Keratinocyte (primary cell): Measurements from ENCODE around the gene SLC25A13. TPM values are rescaled to one million over a fixed set of nuclear protein-coding genes. Genes with fewer than 3 reads are reported as not detected.

Experiments used
- DNase-seq: peaks from one replicate; pipeline ENCODE4 v3.0.0-alpha.2; 2011; ENCODE audit warnings: low read depth, missing footprints, low spot score
- FAIRE-seq: peaks from 2 replicates; lab custom pipeline; 2011; peaks lifted over from hg19 to GRCh38; lab: Jason Lieb, UNC
- H2AFZ ChIP-seq: 2 replicates; pipeline ENCODE4 v1.6.0; 2012; ENCODE audit warnings: low read length, control low read depth, inconsistent platforms; ENCODE audit not compliant: control insufficient read depth
- H3K27ac ChIP-seq: 2 replicates; pipeline ENCODE4 v1.5.1; 2011; ENCODE audit warnings: low read length; ENCODE audit not compliant: control insufficient read depth, insufficient read depth
- H3K27me3 ChIP-seq: 3 replicates; pipeline ENCODE4 v1.6.0; 2011; ENCODE audit warnings: low read length; ENCODE audit not compliant: control insufficient read depth, insufficient read depth; ENCODE audit errors: extremely low read depth
- H3K36me3 ChIP-seq, 2 experiments: 2 replicates in 1 of 2; 3 replicates in 1 of 2; pipeline ENCODE4 v1.5.1; 2011; ENCODE audit warnings: low read length in 2 of 2, mild to moderate bottlenecking in 1 of 2; ENCODE audit not compliant: control insufficient read depth in 2 of 2, insufficient read depth in 2 of 2; ENCODE audit errors: extremely low read depth in 1 of 2
- H3K4me1 ChIP-seq: 3 replicates; pipeline ENCODE4 v1.5.1; 2011; ENCODE audit warnings: low read length; ENCODE audit not compliant: control insufficient read depth, insufficient read depth; ENCODE audit errors: extremely low read depth
- H3K4me2 ChIP-seq: 3 replicates; pipeline ENCODE4 v1.6.0; 2011; ENCODE audit warnings: low read depth, low read length; ENCODE audit not compliant: control insufficient read depth, insufficient read depth; ENCODE audit errors: extremely low read depth
- H3K4me3 ChIP-seq, 3 experiments: fragments of 200-600 bp in 1 of 3; sonication (generic) in 1 of 3; 2 replicates in 2 of 3; 3 replicates in 1 of 3; pipeline ENCODE4 v1.5.1; 2011 to 2016; ENCODE audit warnings: low read length in 3 of 3, mild to moderate bottlenecking in 3 of 3, control low read depth in 2 of 3, inconsistent platforms in 1 of 3, low read depth in 1 of 3, mixed read lengths in 1 of 3, mixed run types in 1 of 3, moderate library complexity in 1 of 3; ENCODE audit not compliant: control insufficient read depth in 2 of 3, insufficient read depth in 2 of 3; ENCODE audit errors: extremely low read depth in 1 of 3
- H3K79me2 ChIP-seq: 2 replicates; pipeline ENCODE4 v1.6.0; 2012; ENCODE audit warnings: low read length; ENCODE audit not compliant: control insufficient read depth, insufficient read depth
- H3K9ac ChIP-seq: 3 replicates; pipeline ENCODE4 v1.6.0; 2011; ENCODE audit warnings: low read length; ENCODE audit not compliant: control insufficient read depth, insufficient read depth; ENCODE audit errors: extremely low read depth
- H3K9me1 ChIP-seq: 3 replicates; pipeline ENCODE4 v1.6.0; 2011; ENCODE audit warnings: low read length; ENCODE audit not compliant: control insufficient read depth, insufficient read depth; ENCODE audit errors: extremely low read depth
- H3K9me3 ChIP-seq: 2 replicates; pipeline ENCODE4 v1.5.1; 2012; ENCODE audit warnings: low read depth, low read length; ENCODE audit not compliant: control insufficient read depth
- H4K20me1 ChIP-seq: 3 replicates; pipeline ENCODE4 v1.6.0; 2011; ENCODE audit warnings: low read length; ENCODE audit not compliant: control insufficient read depth, insufficient read depth; ENCODE audit errors: extremely low read depth
- CTCF ChIP-seq, 3 experiments: IDR thresholded peaks in 1 of 3; conservative IDR thresholded peaks in 1 of 3; optimal IDR thresholded peaks in 1 of 3; 2 replicates in 2 of 3; 3 replicates in 1 of 3; pipeline versions ENCODE3 to v1.5.1; 2011; ENCODE audit warnings: low read length in 3 of 3, mild to moderate bottlenecking in 3 of 3, moderate library complexity in 2 of 3, control low read depth in 1 of 3, inconsistent platforms in 1 of 3; ENCODE audit not compliant: insufficient read depth in 2 of 3; ENCODE audit errors: extremely low read depth in 1 of 3
- EZH2 ChIP-seq: IDR thresholded peaks from one replicate; pipeline ENCODE4 v1.6.1; 2012; ENCODE audit warnings: inconsistent platforms, mild to moderate bottlenecking, low read length, moderate library complexity
- dilution Hi-C: fragments of 300-500 bp; cut with MboI; formaldehyde crosslinking; loops from one replicate; pipeline ENCODE4 v1.7.0; 2020; ENCODE audit warnings: low sequenced_read_pairs; ENCODE audit not compliant: extremely low pct_ligation_motif_present
- polyA plus RNA-seq, 5 experiments: library from polyadenylated mRNA; depleted of rRNA in 3 of 5; stranded (reverse) in 3 of 5; stranded (forward) in 1 of 5; unstranded in 1 of 5; fragments of >200 nt; gene quantifications; 1 replicate in 1 of 5; 2 replicates in 3 of 5; 3 replicates in 1 of 5; pipeline versions ENCODE4 v1.2.1 to v1.2.3, GENCODE V29; 2011 to 2012; ENCODE audit warnings: missing spikeins in 2 of 5, low read depth in 1 of 5, low replicate concordance in 1 of 5

SLC25A13 gene
- polyA plus RNA-seq, 1 donor (not counting 4 experiments of a cell fraction or from before 2014, with no cell fraction given), result 29.4 TPM

DNA sequence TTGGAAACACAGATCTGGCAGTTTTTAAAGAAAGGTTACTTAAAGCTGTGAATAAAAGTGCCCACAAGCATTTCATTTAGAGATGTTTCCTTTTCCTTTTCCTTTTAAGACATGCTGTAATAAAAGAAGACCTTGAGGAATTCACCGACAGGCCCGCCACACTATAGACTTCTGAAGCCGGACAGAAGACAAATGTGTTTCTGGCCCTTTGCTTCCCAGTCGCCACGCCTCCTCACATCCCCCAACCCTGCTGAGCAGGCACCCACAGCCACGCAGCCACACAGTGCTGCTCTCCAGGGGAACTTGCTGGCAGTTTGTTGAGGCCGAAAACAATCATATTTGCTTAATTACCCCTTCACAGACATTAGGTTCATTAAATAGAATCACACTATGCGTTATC, 83.4 kb downstream of the SLC25A13 start:
- H3K27me3 ChIP-seq, result no peaks in the 10 kb centered on the region
- H3K9me1 ChIP-seq, result no peaks in the 10 kb centered on the region
- H3K4me3 ChIP-seq, result no peak overlapping the region
- dilution Hi-C loops, result no loop called here
- no peak overlapping the region for H2AFZ ChIP-seq
- H3K4me2 ChIP-seq, result no peak overlapping the region
- H4K20me1 ChIP-seq, result no peaks in the 10 kb centered on the region
- no peaks in the 10 kb centered on the region for H3K9me3 ChIP-seq
- peaks cover 12% of the 10 kb centered on the region for H3K4me1 ChIP-seq
- peaks cover 2 to 5% of the 10 kb centered on the region in 2 experiments for H3K36me3 ChIP-seq
- TF ChIP-seq EZH2 (no peak), CTCF (optimal IDR thresholded peaks at IDR 0.05 in 1 of 3, IDR thresholded peaks at IDR 0.05 in 1 of 3, conservative IDR thresholded peaks at IDR 0.05 in 1 of 3; ENCODE audit: extremely low read depth in 1 of 3, insufficient read depth in 2 of 3, low read length in 3 of 3) (no peak)
- FAIRE-seq (no peak), DNase-seq (no peak)
- no peak overlapping the region for H3K9ac ChIP-seq
- no peak overlapping the region for H3K27ac ChIP-seq
- peaks cover 7% of the 10 kb centered on the region for H3K79me2 ChIP-seq

DNA sequence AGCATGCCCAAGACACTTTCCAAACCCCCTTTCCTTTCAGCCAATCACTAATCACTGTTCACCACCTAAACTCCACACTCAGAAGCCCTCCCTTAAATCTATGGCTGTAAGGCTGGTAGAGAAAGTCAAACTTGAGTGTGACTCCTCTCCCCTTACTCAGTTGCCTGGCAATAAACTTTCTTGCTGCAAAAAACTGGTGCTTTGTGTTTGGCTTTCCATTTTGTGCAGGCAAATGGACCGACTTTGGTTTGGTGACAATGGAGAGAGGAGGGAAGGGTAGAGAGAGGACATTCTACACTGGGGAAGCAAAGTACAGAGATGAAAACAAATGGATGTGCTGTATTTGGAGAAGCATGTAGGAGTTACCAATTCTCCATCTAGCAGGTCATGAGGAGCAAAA, 84.9 kb downstream of the SLC25A13 start:
- H3K36me3 ChIP-seq, result peaks cover 2 to 8% of the 10 kb centered on the region in 2 experiments
- H3K4me3 ChIP-seq, result no peak overlapping the region
- H4K20me1 ChIP-seq, result no peaks in the 10 kb centered on the region
- H3K9me3 ChIP-seq, result no peaks in the 10 kb centered on the region
- H3K27me3 ChIP-seq, result no peaks in the 10 kb centered on the region
- peaks cover 9% of the 10 kb centered on the region for H3K79me2 ChIP-seq
- no peak overlapping the region for H3K4me2 ChIP-seq
- H3K9me1 ChIP-seq, result no peaks in the 10 kb centered on the region
- H3K27ac ChIP-seq, result no peak overlapping the region
- H2AFZ ChIP-seq, result no peak overlapping the region
- no peak for TF ChIP-seq CTCF (optimal IDR thresholded peaks at IDR 0.05 in 1 of 3, IDR thresholded peaks at IDR 0.05 in 1 of 3, conservative IDR thresholded peaks at IDR 0.05 in 1 of 3; ENCODE audit: extremely low read depth in 1 of 3, insufficient read depth in 2 of 3, low read length in 3 of 3)
- no peak for TF ChIP-seq EZH2
- no peak overlapping the region for H3K9ac ChIP-seq
- dilution Hi-C loops, result no loop called here
- H3K4me1 ChIP-seq, result peaks cover 15% of the 10 kb centered on the region
- no peak for FAIRE-seq
- no peak for DNase-seq
